ENCODE data around the gene TSPOAP1.

The TSPOAP1 gene

GRCh38 chr17:58252141-58252540, 76.5 kb downstream of the TSPOAP1 start:
- no peak for TF ChIP-seq CTCF (conservative IDR thresholded peaks at IDR 0.05)
- no peak for TF ChIP-seq ZFX (IDR thresholded peaks at IDR 0.05)

More at GRCh38 chr17:58252141-58252540, 76.5 kb downstream of the TSPOAP1 start:
- no peak overlapping the region for H3K27ac ChIP-seq
